ENCODE data around the gene ANO4. TPM values are rescaled to one million over a fixed set of nuclear protein-coding genes. Genes with fewer than 3 reads are reported as not detected.

Gene ANO4
- total RNA-seq, 2 donors from 2014 or later = 0.19 to 0.32 TPM

- Histone ChIP-seq H3K27me3 (no peaks in the 10 kb centered on the region), H3K27ac (no peak overlapping the region), H3K9ac (ENCODE audit: low read depth in 2 of 2, low read length in 2 of 2) (no peak overlapping the region), H3K4me3 (no peak overlapping the region), H3K36me3 (no peaks in the 10 kb centered on the region), H3K9me3 (no peaks in the 10 kb centered on the region), H3K4me1 (no peaks in the 10 kb centered on the region)
- no peak for TF ChIP-seq CTCF (IDR thresholded peaks at IDR 0.05)
- intact Hi-C loops (cut with DNase I) = loop anchor here (5.0 kb wide), 1 partner anchor 149 kb away; no protein-coding TSS in a partner anchor
- DNase-seq = no peak
Measured at GRCh38 chr12:101173197-101173749, 378.7 kb downstream of the ANO4 start.

GRCh38 chr12:101174541-101174940, 380.0 kb downstream of the ANO4 start:
- Histone ChIP-seq H3K9ac (ENCODE audit: low read depth in 2 of 2, low read length in 2 of 2) (no peak overlapping the region), H3K4me3 (no peak overlapping the region), H3K4me1 (no peaks in the 10 kb centered on the region), H3K36me3 (no peaks in the 10 kb centered on the region), H3K9me3 (no peaks in the 10 kb centered on the region), H3K27me3 (no peaks in the 10 kb centered on the region), H3K27ac (no peak overlapping the region)
- DNase-seq = peak; percentile 33
- no peak for TF ChIP-seq CTCF (IDR thresholded peaks at IDR 0.05)
- intact Hi-C loops (cut with DNase I) = loop anchor here (5.0 kb wide), 1 partner anchor 148 kb away; no protein-coding TSS in a partner anchor

Other genes with a start within 250 kb of the ANO4 start
- 10 to 100 TPM; 23.5 to 56.0 TPM for gene GAS2L3, start 221.1 kb upstream of the ANO4 start, total RNA-seq

All from colonic mucosa (tissue), 4 donors.